ENCODE measurements around the gene SLC41A3. TPM values are rescaled to one million over a fixed set of nuclear protein-coding genes. Genes with fewer than 3 reads are reported as not detected.

Gene SLC41A3
- total and polyA plus RNA-seq, 2 of the 8 experiments (the other 6 are each of a cell fraction or from before 2014, with no cell fraction given), result 30.2 to 56.4 TPM

DNA sequence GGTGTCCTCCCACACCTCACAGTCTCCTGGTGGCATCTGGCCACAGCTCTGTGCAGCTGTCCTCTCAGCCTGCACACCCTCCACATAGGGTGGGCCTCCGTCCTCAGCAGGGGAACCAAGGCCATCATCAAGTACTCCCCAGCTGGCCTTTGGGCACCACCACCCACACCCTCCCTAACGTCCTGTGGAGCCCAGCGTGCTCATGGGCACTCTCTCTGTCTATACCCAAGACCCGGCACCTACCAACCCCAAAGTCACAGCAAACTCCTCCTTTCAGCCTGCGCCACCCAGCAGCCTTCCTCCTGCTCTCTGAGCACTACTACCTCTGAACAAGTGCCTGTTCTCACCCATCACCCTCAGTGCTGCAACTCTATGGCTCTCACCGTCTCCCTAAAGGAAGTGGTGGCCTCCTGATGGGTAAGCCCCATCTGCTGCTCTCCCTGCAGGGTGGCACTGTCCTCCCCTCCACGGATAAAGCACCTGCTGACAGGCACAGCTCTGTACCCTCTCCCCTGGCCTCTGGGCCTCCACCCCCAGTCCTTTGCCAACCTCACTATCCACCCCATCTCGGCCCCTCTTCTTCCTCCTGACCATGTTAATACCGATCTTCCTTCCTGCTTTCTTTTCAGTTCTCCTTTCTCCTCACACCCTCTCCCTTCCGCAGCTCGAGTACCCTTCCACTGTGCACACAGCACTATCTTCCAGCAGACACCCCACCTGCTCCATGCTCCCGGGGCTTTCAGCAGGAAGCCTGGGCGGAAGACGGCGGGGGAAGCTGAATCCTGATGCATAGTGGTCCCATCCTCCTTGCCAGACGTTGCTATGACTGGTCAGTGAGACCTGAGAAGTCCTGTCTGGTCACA is 31.5 kb downstream of the SLC41A3 start (continued):
- no peak for TF ChIP-seq E2F6 (IDR thresholded peaks at IDR 0.05)
- TF ChIP-seq HDAC6 (IDR thresholded peaks at IDR 0.05; ENCODE audit: low read depth, low read length), result no peak
- no peak for TF ChIP-seq RAD21 (IDR thresholded peaks at IDR 0.05 in 1 of 2, conservative IDR thresholded peaks at IDR 0.05 in 1 of 2; ENCODE audit: low read depth in 2 of 2, low read length in 2 of 2)
